ENCODE measurements around the gene CD22. TPM values are rescaled to one million over a fixed set of nuclear protein-coding genes. Genes with fewer than 3 reads are reported as not detected.
A peak's percentile ranks its signal among the peaks of the same experiment; 100 is the strongest.

Gene CD22
- polyA plus RNA-seq, 4 donors: 0.81 to 5.0 (median 2.2) TPM

GRCh38 chr19:35299523-35300338, 29.3 kb upstream of the CD22 start:
- Histone ChIP-seq H3K27ac (ENCODE audit: low read depth in 1 of 3, low read length in 2 of 3) (no peak overlapping the region), H3K9me3 (ENCODE audit: control insufficient read depth in 2 of 2, insufficient read depth in 1 of 2, low read depth in 1 of 2, low read length in 1 of 2) (no peaks in the 10 kb centered on the region), H3K27me3 (ENCODE audit: control insufficient read depth in 3 of 3, insufficient read depth in 3 of 3, low read length in 3 of 3) (peaks cover 0 to 9% (median 0%) of the 10 kb centered on the region in 3 donors), H3K4me3 (ENCODE audit: low read depth in 1 of 3, low read length in 3 of 3) (no peak overlapping the region), H3K4me1 (ENCODE audit: control insufficient read depth in 3 of 3, insufficient read depth in 2 of 3, low read depth in 1 of 3, low read length in 2 of 3) (no peaks in the 10 kb centered on the region), H3K36me3 (ENCODE audit: control insufficient read depth in 3 of 3, insufficient read depth in 2 of 3, low read depth in 1 of 3, low read length in 3 of 3) (no peaks in the 10 kb centered on the region)
- DNase-seq (peak in 1 of 2 donors; percentile 5), FAIRE-seq (no peak)
- WGBS, 3 donors: 49 to 52% (median 51%) methylated on average over 27 to 55 of the region's 55 CpGs

- 54 to 77% (median 76%) methylated on average over 10 of the region's 10 CpGs for WGBS, 3 donors
- no peak for FAIRE-seq
- no peaks in the 10 kb centered on the region for H3K9me3 ChIP-seq (ENCODE audit: control insufficient read depth in 2 of 2, insufficient read depth in 1 of 2, low read depth in 1 of 2, low read length in 1 of 2)
- no peak overlapping the region for H3K27ac ChIP-seq (ENCODE audit: low read depth in 1 of 3, low read length in 2 of 3)
- H3K4me1 ChIP-seq (ENCODE audit: control insufficient read depth in 3 of 3, insufficient read depth in 2 of 3, low read depth in 1 of 3, low read length in 2 of 3): no peaks in the 10 kb centered on the region
- peaks cover 0 to 9% (median 0%) of the 10 kb centered on the region in 3 donors for H3K27me3 ChIP-seq (ENCODE audit: control insufficient read depth in 3 of 3, insufficient read depth in 3 of 3, low read length in 3 of 3)
- DNase-seq: no peak
- no peaks in the 10 kb centered on the region for H3K36me3 ChIP-seq (ENCODE audit: control insufficient read depth in 3 of 3, insufficient read depth in 2 of 3, low read depth in 1 of 3, low read length in 3 of 3)
- no peak overlapping the region for H3K4me3 ChIP-seq (ENCODE audit: low read depth in 1 of 3, low read length in 3 of 3)
Measured at GRCh38 chr19:35300339-35300649, 28.7 kb upstream of the CD22 start.

- Histone ChIP-seq H3K27ac (ENCODE audit: low read depth in 1 of 3, low read length in 2 of 3) (no peak overlapping the region), H3K4me1 (ENCODE audit: control insufficient read depth in 3 of 3, insufficient read depth in 2 of 3, low read depth in 1 of 3, low read length in 2 of 3) (no peaks in the 10 kb centered on the region), H3K9me3 (ENCODE audit: control insufficient read depth in 2 of 2, insufficient read depth in 1 of 2, low read depth in 1 of 2, low read length in 1 of 2) (no peaks in the 10 kb centered on the region), H3K27me3 (ENCODE audit: control insufficient read depth in 3 of 3, insufficient read depth in 3 of 3, low read length in 3 of 3) (peaks cover 0 to 9% (median 0%) of the 10 kb centered on the region in 3 donors), H3K36me3 (ENCODE audit: control insufficient read depth in 3 of 3, insufficient read depth in 2 of 3, low read depth in 1 of 3, low read length in 3 of 3) (no peaks in the 10 kb centered on the region), H3K4me3 (ENCODE audit: low read depth in 1 of 3, low read length in 3 of 3) (no peak overlapping the region)
- DNase-seq (no peak), FAIRE-seq (no peak)
- WGBS, 3 donors: 89 to 98% (median 91%) methylated on average over 2 of the region's 2 CpGs
Measured at GRCh38 chr19:35301961-35302360, 27.0 kb upstream of the CD22 start.

GRCh38 chr19:35302446-35302845, 26.5 kb upstream of the CD22 start:
- Histone ChIP-seq H3K27me3 (ENCODE audit: control insufficient read depth in 3 of 3, insufficient read depth in 3 of 3, low read length in 3 of 3) (peaks cover 0 to 9% (median 0%) of the 10 kb centered on the region in 3 donors), H3K9me3 (ENCODE audit: control insufficient read depth in 2 of 2, insufficient read depth in 1 of 2, low read depth in 1 of 2, low read length in 1 of 2) (no peaks in the 10 kb centered on the region), H3K4me3 (ENCODE audit: low read depth in 1 of 3, low read length in 3 of 3) (no peak overlapping the region), H3K4me1 (ENCODE audit: control insufficient read depth in 3 of 3, insufficient read depth in 2 of 3, low read depth in 1 of 3, low read length in 2 of 3) (no peaks in the 10 kb centered on the region), H3K36me3 (ENCODE audit: control insufficient read depth in 3 of 3, insufficient read depth in 2 of 3, low read depth in 1 of 3, low read length in 3 of 3) (no peaks in the 10 kb centered on the region), H3K27ac (ENCODE audit: low read depth in 1 of 3, low read length in 2 of 3) (no peak overlapping the region)
- DNase-seq (no peak), FAIRE-seq (no peak)
- WGBS, 3 donors: 84 to 85% (median 84%) methylated on average over 16 of the region's 16 CpGs

GRCh38 chr19:35303357-35303915, 25.6 kb upstream of the CD22 start:
- H3K27me3 ChIP-seq (ENCODE audit: control insufficient read depth in 3 of 3, insufficient read depth in 3 of 3, low read length in 3 of 3): peaks cover 0 to 9% (median 0%) of the 10 kb centered on the region in 3 donors
- H3K4me3 ChIP-seq (ENCODE audit: low read depth in 1 of 3, low read length in 3 of 3): no peak overlapping the region
- no peaks in the 10 kb centered on the region for H3K36me3 ChIP-seq (ENCODE audit: control insufficient read depth in 3 of 3, insufficient read depth in 2 of 3, low read depth in 1 of 3, low read length in 3 of 3)
- no peaks in the 10 kb centered on the region for H3K4me1 ChIP-seq (ENCODE audit: control insufficient read depth in 3 of 3, insufficient read depth in 2 of 3, low read depth in 1 of 3, low read length in 2 of 3)
- FAIRE-seq (no peak), DNase-seq (no peak)
- no peaks in the 10 kb centered on the region for H3K9me3 ChIP-seq (ENCODE audit: control insufficient read depth in 2 of 2, insufficient read depth in 1 of 2, low read depth in 1 of 2, low read length in 1 of 2)
- WGBS, 3 donors: 82 to 90% (median 82%) methylated on average over 6 of the region's 6 CpGs
- H3K27ac ChIP-seq (ENCODE audit: low read depth in 1 of 3, low read length in 2 of 3): no peak overlapping the region

- Histone ChIP-seq H3K27ac (ENCODE audit: low read depth in 1 of 3, low read length in 2 of 3) (no peak overlapping the region), H3K27me3 (ENCODE audit: control insufficient read depth in 3 of 3, insufficient read depth in 3 of 3, low read length in 3 of 3) (peaks cover 0 to 9% (median 0%) of the 10 kb centered on the region in 3 donors), H3K4me3 (ENCODE audit: low read depth in 1 of 3, low read length in 3 of 3) (no peak overlapping the region), H3K4me1 (ENCODE audit: control insufficient read depth in 3 of 3, insufficient read depth in 2 of 3, low read depth in 1 of 3, low read length in 2 of 3) (no peaks in the 10 kb centered on the region), H3K36me3 (ENCODE audit: control insufficient read depth in 3 of 3, insufficient read depth in 2 of 3, low read depth in 1 of 3, low read length in 3 of 3) (no peaks in the 10 kb centered on the region), H3K9me3 (ENCODE audit: control insufficient read depth in 2 of 2, insufficient read depth in 1 of 2, low read depth in 1 of 2, low read length in 1 of 2) (no peaks in the 10 kb centered on the region)
- DNase-seq (no peak), FAIRE-seq (no peak)
- WGBS, 3 donors: 81 to 89% (median 86%) methylated on average over 11 of the region's 11 CpGs
Measured at GRCh38 chr19:35304036-35304435, 25.0 kb upstream of the CD22 start.

- Histone ChIP-seq H3K36me3 (ENCODE audit: control insufficient read depth in 3 of 3, insufficient read depth in 2 of 3, low read depth in 1 of 3, low read length in 3 of 3) (no peaks in the 10 kb centered on the region), H3K27me3 (ENCODE audit: control insufficient read depth in 3 of 3, insufficient read depth in 3 of 3, low read length in 3 of 3) (peaks cover 0 to 7% (median 0%) of the 10 kb centered on the region in 3 donors), H3K4me1 (ENCODE audit: control insufficient read depth in 3 of 3, insufficient read depth in 2 of 3, low read depth in 1 of 3, low read length in 2 of 3) (peaks cover 0 to 6% (median 0%) of the 10 kb centered on the region in 3 donors), H3K9me3 (ENCODE audit: control insufficient read depth in 2 of 2, insufficient read depth in 1 of 2, low read depth in 1 of 2, low read length in 1 of 2) (no peaks in the 10 kb centered on the region), H3K4me3 (ENCODE audit: low read depth in 1 of 3, low read length in 3 of 3) (no peak overlapping the region), H3K27ac (ENCODE audit: low read depth in 1 of 3, low read length in 2 of 3) (no peak overlapping the region)
- FAIRE-seq (no peak), DNase-seq (no peak)
- WGBS, 3 donors: 69 to 82% (median 82%) methylated on average over 6 of the region's 6 CpGs
Measured at GRCh38 chr19:35305181-35305580, 23.8 kb upstream of the CD22 start.

- Histone ChIP-seq H3K36me3 (ENCODE audit: control insufficient read depth in 3 of 3, insufficient read depth in 2 of 3, low read depth in 1 of 3, low read length in 3 of 3) (no peaks in the 10 kb centered on the region), H3K4me3 (ENCODE audit: low read depth in 1 of 3, low read length in 3 of 3) (no peak overlapping the region), H3K4me1 (ENCODE audit: control insufficient read depth in 3 of 3, insufficient read depth in 2 of 3, low read depth in 1 of 3, low read length in 2 of 3) (peaks cover 0 to 6% (median 0%) of the 10 kb centered on the region in 3 donors), H3K27me3 (ENCODE audit: control insufficient read depth in 3 of 3, insufficient read depth in 3 of 3, low read length in 3 of 3) (peaks cover 0 to 6% (median 0%) of the 10 kb centered on the region in 3 donors), H3K9me3 (ENCODE audit: control insufficient read depth in 2 of 2, insufficient read depth in 1 of 2, low read depth in 1 of 2, low read length in 1 of 2) (no peaks in the 10 kb centered on the region), H3K27ac (ENCODE audit: low read depth in 1 of 3, low read length in 2 of 3) (no peak overlapping the region)
- WGBS, 3 donors: 81 to 85% (median 85%) methylated on average over 20 of the region's 20 CpGs
- FAIRE-seq: no peak
- no peak for DNase-seq
Measured at GRCh38 chr19:35306473-35307246, 22.3 kb upstream of the CD22 start.

Measured in small intestine (tissue), 7 donors.